Mesenchymal stem cell (in vitro differentiated cells and primary cell): ENCODE results near the gene CCL4.
"Not testable (repeated sequence)": the region's sequence is repeated elsewhere in the genome, so short reads cannot be mapped to it uniquely, and the experiment has no call there.

Experiments
- DNase-seq: peaks from one replicate; pipeline ENCODE4 v3.0.0-alpha.2; 2013
- H2AFZ ChIP-seq: one replicate; pipeline ENCODE4 v1.6.1; 2013; ENCODE audit warnings: low read depth, mild to moderate bottlenecking, control low read depth, inconsistent platforms, low read length, moderate library complexity
- H2AK5ac ChIP-seq: 2 replicates; pipeline ENCODE4 v1.6.1; 2013; ENCODE audit warnings: low read length, moderate library complexity, mild to moderate bottlenecking, inconsistent platforms; ENCODE audit not compliant: severe bottlenecking
- H2BK120ac ChIP-seq: one replicate; pipeline ENCODE4 v1.6.1; 2013; ENCODE audit warnings: low read depth, mild to moderate bottlenecking, inconsistent platforms, low read length, moderate library complexity
- H2BK12ac ChIP-seq, 2 experiments: one replicate each; pipeline ENCODE4 v1.6.1; 2013; ENCODE audit warnings: inconsistent platforms in 2 of 2, low read length in 2 of 2, mild to moderate bottlenecking in 2 of 2, moderate library complexity in 2 of 2, control low read depth in 1 of 2
- H2BK15ac ChIP-seq: one replicate; pipeline ENCODE4 v1.6.1; 2013; ENCODE audit warnings: mild to moderate bottlenecking, low read depth, inconsistent platforms; ENCODE audit not compliant: poor library complexity, severe bottlenecking
- H2BK5ac ChIP-seq: 2 replicates; pipeline ENCODE4 v1.6.1; 2013; ENCODE audit warnings: low read depth, mild to moderate bottlenecking, low read length, control low read depth, inconsistent platforms; ENCODE audit not compliant: poor library complexity, severe bottlenecking
- H3K14ac ChIP-seq, 2 experiments: one replicate each; pipeline ENCODE4 v1.6.1; 2013; ENCODE audit warnings: inconsistent platforms in 2 of 2, low read length in 2 of 2, control low read depth in 1 of 2, mild to moderate bottlenecking in 1 of 2, moderate library complexity in 1 of 2
- H3K18ac ChIP-seq, 2 experiments: one replicate each; pipeline ENCODE4 v1.6.1; 2013; ENCODE audit warnings: inconsistent platforms in 2 of 2, low read length in 2 of 2, control low read depth in 1 of 2, low read depth in 1 of 2, mild to moderate bottlenecking in 1 of 2
- H3K23ac ChIP-seq, 2 experiments: one replicate each; pipeline ENCODE4 v1.6.1; 2013; ENCODE audit warnings: inconsistent platforms in 2 of 2, low read length in 2 of 2, mild to moderate bottlenecking in 2 of 2, moderate library complexity in 2 of 2, control low read depth in 1 of 2
- H3K27ac ChIP-seq: 2 replicates; pipeline ENCODE4 v1.5.1; 2013; ENCODE audit warnings: mild to moderate bottlenecking, moderate library complexity, low read length, control low read depth, inconsistent platforms; ENCODE audit not compliant: poor library complexity, severe bottlenecking
- H3K27me3 ChIP-seq, 2 experiments: 2 replicates each; pipeline versions ENCODE4 v1.6.1 to v1.7.0; 2013; ENCODE audit warnings: low read length in 2 of 2, mild to moderate bottlenecking in 2 of 2, moderate library complexity in 2 of 2, control low read depth in 1 of 2, inconsistent platforms in 1 of 2; ENCODE audit not compliant: control insufficient read depth in 1 of 2, insufficient read depth in 1 of 2
- H3K36me3 ChIP-seq, 2 experiments: 2 replicates each; pipeline versions ENCODE4 v1.6.1 to v1.7.0; 2013; ENCODE audit warnings: low read length in 2 of 2, control low read depth in 1 of 2, inconsistent platforms in 1 of 2, low read depth in 1 of 2, mild to moderate bottlenecking in 1 of 2; ENCODE audit not compliant: insufficient read depth in 2 of 2, control insufficient read depth in 1 of 2
- H3K4ac ChIP-seq, 2 experiments: one replicate each; pipeline ENCODE4 v1.6.1; 2013; ENCODE audit warnings: inconsistent platforms in 2 of 2, low read length in 2 of 2, mild to moderate bottlenecking in 2 of 2, moderate library complexity in 2 of 2, control low read depth in 1 of 2, low read depth in 1 of 2
- H3K4me1 ChIP-seq: 2 replicates; pipeline ENCODE4 v1.6.1; 2013; ENCODE audit warnings: low read depth, low read length, control low read depth; ENCODE audit not compliant: control insufficient read depth, insufficient read depth
- H3K4me2 ChIP-seq: 2 replicates; pipeline ENCODE4 v1.6.1; 2013; ENCODE audit warnings: low read length, mild to moderate bottlenecking, inconsistent platforms; ENCODE audit not compliant: poor library complexity, severe bottlenecking
- H3K4me3 ChIP-seq, 2 experiments: 2 replicates each; pipeline versions ENCODE4 v1.5.1 to v1.7.0; 2013; ENCODE audit warnings: low read length in 2 of 2, mild to moderate bottlenecking in 2 of 2, control low read depth in 1 of 2, low read depth in 1 of 2; ENCODE audit not compliant: insufficient read depth in 1 of 2
- H3K79me1 ChIP-seq: replicated peaks from 2 replicates; pipeline ENCODE4 v1.6.1; 2013; ENCODE audit warnings: mild to moderate bottlenecking, control low read depth, low read length, inconsistent platforms; ENCODE audit not compliant: poor library complexity, severe bottlenecking
- H3K9ac ChIP-seq: 2 replicates; pipeline ENCODE4 v1.7.0; 2013; ENCODE audit warnings: mild to moderate bottlenecking, low read length, moderate library complexity
- H3K9me3 ChIP-seq: 2 replicates; pipeline ENCODE4 v1.7.0; 2013; ENCODE audit warnings: mild to moderate bottlenecking, low read length; ENCODE audit not compliant: control insufficient read depth
- H4K8ac ChIP-seq: one replicate; pipeline ENCODE4 v1.6.1; 2013; ENCODE audit warnings: inconsistent platforms, mild to moderate bottlenecking, low read length, moderate library complexity
- H4K91ac ChIP-seq: one replicate; pipeline ENCODE4 v1.6.1; 2013; ENCODE audit warnings: mild to moderate bottlenecking, low read length, inconsistent platforms
- WGBS: methylation state at CpG from one replicate; pipeline ENCODE4 v1.1.7; 2013; ENCODE audit warnings: mixed read lengths; 5-methylcytosine and 5-hydroxymethylcytosine counted together

Gene CCL4

GRCh38 chr17:36108265-36108664 is 4.6 kb downstream of the CCL4 start:
- not testable (repeated sequence) for H2AFZ ChIP-seq, H3K9ac ChIP-seq, H4K91ac ChIP-seq, H3K4me2 ChIP-seq, H3K4ac ChIP-seq, H2BK12ac ChIP-seq, DNase-seq, H3K4me3 ChIP-seq, H3K36me3 ChIP-seq, H3K23ac ChIP-seq, H3K79me1 ChIP-seq, H4K8ac ChIP-seq, H2BK15ac ChIP-seq, H3K4me1 ChIP-seq, H2BK120ac ChIP-seq, H2BK5ac ChIP-seq, H2AK5ac ChIP-seq, H3K9me3 ChIP-seq, H3K27ac ChIP-seq, H3K14ac ChIP-seq, H3K18ac ChIP-seq
- WGBS, result 69% methylated on average over 5 of the region's 5 CpGs
- H3K27me3 ChIP-seq, result peaks cover 0 to 33% of the 10 kb centered on the region in 2 experiments

DNA sequence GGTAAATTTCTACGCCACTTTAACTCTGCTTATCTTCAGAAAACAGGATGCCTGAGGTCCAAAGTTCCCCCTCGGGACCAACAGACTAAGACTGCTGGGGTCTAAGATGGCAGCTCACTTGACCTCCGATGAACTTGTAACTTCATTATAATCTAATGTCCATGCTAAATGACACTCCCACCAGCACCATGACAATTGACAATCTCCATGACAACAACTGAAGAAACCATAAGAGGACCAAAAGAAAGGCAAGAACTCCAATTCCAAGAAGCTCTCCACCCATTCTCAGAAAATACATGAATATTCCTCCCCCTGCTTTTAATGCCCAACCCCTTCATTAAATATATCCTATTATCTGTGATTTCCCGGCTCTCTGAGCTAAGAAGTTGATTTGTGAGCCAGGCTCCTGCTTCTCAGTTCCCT is 7.5 kb downstream of the CCL4 start:
- H3K4ac ChIP-seq, result no peak overlapping the region
- H2BK120ac ChIP-seq, result no peak overlapping the region
- DNase-seq, result no peak
- no peak overlapping the region for H3K23ac ChIP-seq
- no peak overlapping the region for H3K18ac ChIP-seq
- H3K9ac ChIP-seq, result no peak overlapping the region
- H3K4me2 ChIP-seq, result no peak overlapping the region
- H2AK5ac ChIP-seq, result no peak overlapping the region
- no peak overlapping the region for H2BK12ac ChIP-seq
- H2BK15ac ChIP-seq, result no peak overlapping the region
- no peaks in the 10 kb centered on the region for H3K36me3 ChIP-seq
- H4K91ac ChIP-seq, result no peak overlapping the region
- no peak overlapping the region for H3K4me3 ChIP-seq
- H3K14ac ChIP-seq, result no peak overlapping the region
- peaks cover 9% of the 10 kb centered on the region for H3K9me3 ChIP-seq
- H3K4me1 ChIP-seq, result no peaks in the 10 kb centered on the region
- H3K79me1 ChIP-seq, result no peaks in the 10 kb centered on the region
- H3K27ac ChIP-seq, result no peak overlapping the region
- H2AFZ ChIP-seq, result no peak overlapping the region
- no peak overlapping the region for H2BK5ac ChIP-seq
- peaks cover 0 to 17% of the 10 kb centered on the region in 2 experiments for H3K27me3 ChIP-seq
- 73% methylated on average over 4 of the region's 4 CpGs for WGBS
- no peak overlapping the region for H4K8ac ChIP-seq

- no peak overlapping the region for H4K8ac ChIP-seq
- H2BK15ac ChIP-seq, result no peak overlapping the region
- H4K91ac ChIP-seq, result no peak overlapping the region
Measured at GRCh38 chr17:36112572-36112971, 8.9 kb downstream of the CCL4 start.

GRCh38 chr17:36113131-36113530 is 9.5 kb downstream of the CCL4 start:
- not testable (repeated sequence) for H3K23ac ChIP-seq, H3K14ac ChIP-seq, H3K27ac ChIP-seq, H3K4me1 ChIP-seq, H2BK120ac ChIP-seq, H3K18ac ChIP-seq, H4K8ac ChIP-seq, H2BK5ac ChIP-seq, H2AK5ac ChIP-seq, H2AFZ ChIP-seq, H3K36me3 ChIP-seq, H2BK12ac ChIP-seq, DNase-seq, H3K4ac ChIP-seq, H2BK15ac ChIP-seq, H3K79me1 ChIP-seq, H3K9me3 ChIP-seq, H3K4me3 ChIP-seq, H3K9ac ChIP-seq, H3K4me2 ChIP-seq, H3K27me3 ChIP-seq, H4K91ac ChIP-seq
- 22% methylated on average over 1 of the region's 1 CpG for WGBS

More at GRCh38 chr17:36112572-36112971, 8.9 kb downstream of the CCL4 start:
- Histone ChIP-seq H3K27me3 (peaks cover 0 to 11% of the 10 kb centered on the region in 2 experiments), H3K36me3 (no peaks in the 10 kb centered on the region), H2BK12ac (no peak overlapping the region), H3K4me1 (no peaks in the 10 kb centered on the region), H3K4ac (no peak overlapping the region), H3K23ac (no peak overlapping the region), H2BK5ac (no peak overlapping the region), H2AFZ (no peak overlapping the region), H3K18ac (no peak overlapping the region), H3K9ac (no peak overlapping the region), H3K4me2 (no peak overlapping the region), H3K27ac (no peak overlapping the region), H3K79me1 (no peaks in the 10 kb centered on the region), H2BK120ac (no peak overlapping the region), H2AK5ac (no peak overlapping the region), H3K4me3 (no peak overlapping the region), H3K9me3 (peaks cover 9% of the 10 kb centered on the region), H3K14ac (no peak overlapping the region)
- DNase-seq, result no peak
